Neural progenitor cell (in vitro differentiated cells): ENCODE data around the gene SPIRE2.
"Not testable (repeated sequence)": the region's sequence is repeated elsewhere in the genome, so short reads cannot be mapped to it uniquely, and the experiment has no call there.

Experiments
- CTCF ChIP-seq: fragments of 200-600 bp; sonication (generic); IDR thresholded peaks from 2 replicates; pipeline ENCODE4 v1.5.1; 2017; ENCODE audit warnings: antibody characterized with exemption, mild to moderate bottlenecking
- EZH2 ChIP-seq: fragments of 200-600 bp; sonication (generic); IDR thresholded peaks from 2 replicates; pipeline ENCODE4 v1.6.1; 2017; ENCODE audit warnings: antibody characterized with exemption, mild to moderate bottlenecking, moderate library complexity
- EZH2phosphoT487 ChIP-seq: fragments of 200-600 bp; sonication (generic); IDR thresholded peaks from 2 replicates; pipeline ENCODE4 v1.6.1; 2017; ENCODE audit warnings: antibody characterized with exemption

GRCh38 chr16:89914642-89915285 lies 86.5 kb downstream of the SPIRE2 start:
- not testable (repeated sequence) for TF ChIP-seq CTCF, EZH2phosphoT487, EZH2
